Thyroid gland (tissue), 4 donors: ENCODE data around the gene GCA. TPM values are rescaled to one million over a fixed set of nuclear protein-coding genes. Genes with fewer than 3 reads are reported as not detected.

Source experiments
- DNase-seq, 2 donors: peaks; one replicate each; pipeline ENCODE4 v3.0.0-alpha.2; 2019
- H3K27ac ChIP-seq, 3 donors: fragments of 200-600 bp; sonication (generic); 1 replicate in 2 of 3; 2 replicates in 1 of 3; pipeline ENCODE4 v1.5.1; 2016 to 2019; ENCODE audit warnings: mild to moderate bottlenecking in 1 of 3, moderate library complexity in 1 of 3
- H3K27me3 ChIP-seq: fragments of 200-600 bp; sonication (generic); one replicate; pipeline ENCODE4 v1.5.1; 2019
- H3K36me3 ChIP-seq, 2 donors: fragments of 200-600 bp; sonication (generic); one replicate each; pipeline ENCODE4 v1.5.1; 2016 to 2019
- H3K4me1 ChIP-seq, 2 donors: fragments of 200-600 bp; sonication (generic); one replicate each; pipeline ENCODE4 v1.5.1; 2017 to 2019
- H3K4me3 ChIP-seq, 3 donors: fragments of 200-600 bp; sonication (generic); replicated peaks in 1 of 3; 1 replicate in 2 of 3; 2 replicates in 1 of 3; pipeline ENCODE4 v1.5.1; 2016; ENCODE audit warnings: mild to moderate bottlenecking in 1 of 3
- H3K9me3 ChIP-seq: fragments of 200-600 bp; sonication (generic); one replicate; pipeline ENCODE4 v1.5.1; 2017
- CTCF ChIP-seq, 6 experiments: fragments of 200-600 bp in 3 of 6; fragments of 450-650 bp in 3 of 6; sonication (generic) in 3 of 6; IDR thresholded peaks; one replicate each; pipeline ENCODE4 v1.5.1; 2016 to 2019; ENCODE audit warnings: antibody characterized with exemption in 6 of 6, mild to moderate bottlenecking in 2 of 6, inconsistent platforms in 1 of 6, moderate library complexity in 1 of 6
- POLR2A ChIP-seq, 2 donors: fragments of 450-650 bp; IDR thresholded peaks; one replicate each; pipeline ENCODE4 v1.6.1; 2017; ENCODE audit warnings: antibody characterized with exemption in 2 of 2, mild to moderate bottlenecking in 2 of 2, moderate library complexity in 1 of 2
- WGBS, 2 donors: methylation state at CpG; one replicate each; pipeline ENCODE4 v1.1.5; 2017; 5-methylcytosine and 5-hydroxymethylcytosine counted together
- intact Hi-C: fragments of 100-400 bp; cut with DNase I; formaldehyde crosslinking; loops from one replicate; pipeline ENCODE4 v1.15.1; 2023
- total RNA-seq, 4 donors: library from RNA; depleted of rRNA; stranded (reverse); fragments of >200 nt; gene quantifications; one replicate each; pipeline ENCODE4 v1.2.3, GENCODE V29; 2016

The GCA gene
- total RNA-seq, 4 donors from 2014 or later = 15.7 to 36.8 (median 31.6) TPM

DNA sequence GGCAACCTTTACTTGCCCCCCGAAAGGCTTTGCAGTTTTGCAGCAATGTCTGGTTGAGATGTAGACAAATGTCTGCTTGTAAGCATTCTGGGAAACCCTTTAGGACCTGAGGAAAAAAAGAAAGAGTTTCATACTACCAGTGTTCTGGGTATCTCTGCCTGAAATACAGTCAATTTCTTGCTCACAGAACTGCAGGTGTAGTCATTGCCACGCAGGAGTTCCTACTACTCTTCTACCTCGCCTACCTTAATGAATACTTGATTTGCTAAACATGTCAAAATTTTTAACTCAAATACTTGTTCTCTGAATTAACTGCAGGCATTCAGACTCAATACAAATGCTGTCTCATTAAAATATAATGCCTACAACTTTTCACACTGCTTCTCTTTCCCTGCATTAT is 56.4 kb downstream of the GCA start:
- H3K27ac ChIP-seq = no peak overlapping the region
- no peak for TF ChIP-seq POLR2A (IDR thresholded peaks at IDR 0.05)
- TF ChIP-seq CTCF (IDR thresholded peaks at IDR 0.05) = no peak
- WGBS, 2 donors = 83 to 87% methylated on average over 3 of the region's 3 CpGs

GRCh38 chr2:162401871-162402270 is 57.9 kb downstream of the GCA start:
- TF ChIP-seq CTCF (IDR thresholded peaks at IDR 0.05) (no peak), POLR2A (IDR thresholded peaks at IDR 0.05) (no peak)
- Histone ChIP-seq H3K4me1 (no peaks in the 10 kb centered on the region), H3K9me3 (no peaks in the 10 kb centered on the region), H3K4me3 (no peak overlapping the region), H3K36me3 (no peaks in the 10 kb centered on the region), H3K27ac (no peak overlapping the region), H3K27me3 (no peaks in the 10 kb centered on the region)
- WGBS, 2 donors = 60 to 65% methylated on average over 2 of the region's 2 CpGs
- no peak for DNase-seq
- intact Hi-C loops = no loop called here

More for the DNA sequence above, 56.4 kb downstream of the GCA start:
- no peaks in the 10 kb centered on the region for H3K36me3 ChIP-seq
- no peaks in the 10 kb centered on the region for H3K27me3 ChIP-seq
- H3K9me3 ChIP-seq = no peaks in the 10 kb centered on the region
- intact Hi-C loops = no loop called here
- H3K4me3 ChIP-seq = no peak overlapping the region
- no peak for DNase-seq
- H3K4me1 ChIP-seq = no peaks in the 10 kb centered on the region

DNA sequence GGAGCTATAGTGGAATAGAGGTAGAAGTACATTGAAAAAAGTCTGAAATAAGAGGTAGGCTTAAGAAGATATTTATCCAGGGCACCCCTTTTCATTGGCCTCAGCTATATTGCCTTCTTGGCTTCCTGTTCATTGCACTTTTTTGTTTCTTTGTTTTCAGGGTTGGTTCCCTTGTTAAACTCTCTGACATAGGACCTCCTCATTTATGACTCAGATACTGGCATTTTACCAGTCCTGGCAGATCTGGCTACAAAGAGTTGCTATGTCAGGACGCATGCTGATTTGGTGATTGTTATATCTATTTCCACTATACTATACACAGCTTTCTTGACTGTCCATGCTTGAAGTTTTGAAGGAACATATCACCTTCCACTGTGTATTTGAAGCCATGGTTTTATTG is 60.0 kb downstream of the GCA start:
- no peaks in the 10 kb centered on the region for H3K36me3 ChIP-seq
- 90 to 94% methylated on average over 1 of the region's 1 CpG for WGBS, 2 donors
- H3K27me3 ChIP-seq = no peaks in the 10 kb centered on the region
- no peak for TF ChIP-seq POLR2A (IDR thresholded peaks at IDR 0.05)
- no peak for TF ChIP-seq CTCF (IDR thresholded peaks at IDR 0.05)
- no peaks in the 10 kb centered on the region for H3K9me3 ChIP-seq
- no peak overlapping the region for H3K4me3 ChIP-seq
- intact Hi-C loops = no loop called here
- no peak for DNase-seq
- no peaks in the 10 kb centered on the region for H3K4me1 ChIP-seq
- H3K27ac ChIP-seq = no peak overlapping the region

Other genes with a start within 250 kb of the GCA start
- gene GCG, start 191.9 kb upstream of the GCA start, total RNA-seq = not detected
- 10 to 100 TPM in 2 of 4 donors, 1 to 10 TPM in 2; 2.1 to 16.7 (median 8.9) TPM for gene FAP, start 100.7 kb upstream of the GCA start, total RNA-seq
- 10 to 100 TPM; 17.2 to 23.7 (median 20.8) TPM for gene IFIH1, start 25.4 kb upstream of the GCA start, total RNA-seq